HG03064 (cell line): ENCODE measurements around the gene DICER1.

Source experiments
- ATAC-seq: cut with Tn5 transposase; IDR thresholded peaks from one replicate; pipeline ENCODE4 v1.9.1; 2021; ENCODE audit warnings: low read depth; ENCODE audit not compliant: unreplicated experiment

Gene DICER1

DNA sequence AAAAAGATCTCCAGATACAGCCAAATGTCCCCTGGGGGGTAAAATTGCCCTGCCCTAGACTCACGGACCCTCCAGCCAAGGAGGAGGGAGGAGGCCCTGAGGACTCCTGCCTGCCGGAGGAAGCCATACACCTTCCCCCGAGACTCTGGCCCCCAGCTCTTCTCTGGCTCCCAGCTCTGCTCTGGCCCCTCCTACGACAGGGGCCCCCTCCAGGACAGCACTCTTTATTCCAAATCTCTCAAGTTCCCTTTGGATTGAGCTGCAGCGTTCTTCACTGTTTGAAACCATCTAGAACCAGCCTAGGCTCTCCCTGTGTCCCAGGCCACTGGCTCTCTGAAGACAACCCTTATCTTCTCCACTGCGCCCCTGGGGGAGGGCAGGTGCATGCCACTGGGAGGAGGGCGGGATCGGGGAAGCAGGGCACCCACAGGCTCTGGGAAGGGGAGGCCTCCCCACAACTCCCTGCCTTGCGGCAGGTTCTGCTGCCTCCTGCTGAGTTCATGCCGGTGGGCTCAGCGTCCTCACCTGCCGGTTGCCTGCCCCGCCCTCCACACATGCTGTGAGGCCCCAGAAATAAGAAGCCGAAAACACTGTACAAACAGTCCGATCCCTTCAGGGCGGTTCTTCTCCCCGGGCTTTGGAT lies 112.7 kb downstream of the DICER1 start:
- ATAC-seq, result no peak

GRCh38 chr14:95043732-95044462 lies 113.4 kb downstream of the DICER1 start:
- ATAC-seq, result no peak

- ATAC-seq, result no peak
Observed at GRCh38 chr14:95043314-95043713, 114.0 kb downstream of the DICER1 start.

- ATAC-seq, result no peak
Observed at GRCh38 chr14:95041477-95042020, 115.8 kb downstream of the DICER1 start.

DNA sequence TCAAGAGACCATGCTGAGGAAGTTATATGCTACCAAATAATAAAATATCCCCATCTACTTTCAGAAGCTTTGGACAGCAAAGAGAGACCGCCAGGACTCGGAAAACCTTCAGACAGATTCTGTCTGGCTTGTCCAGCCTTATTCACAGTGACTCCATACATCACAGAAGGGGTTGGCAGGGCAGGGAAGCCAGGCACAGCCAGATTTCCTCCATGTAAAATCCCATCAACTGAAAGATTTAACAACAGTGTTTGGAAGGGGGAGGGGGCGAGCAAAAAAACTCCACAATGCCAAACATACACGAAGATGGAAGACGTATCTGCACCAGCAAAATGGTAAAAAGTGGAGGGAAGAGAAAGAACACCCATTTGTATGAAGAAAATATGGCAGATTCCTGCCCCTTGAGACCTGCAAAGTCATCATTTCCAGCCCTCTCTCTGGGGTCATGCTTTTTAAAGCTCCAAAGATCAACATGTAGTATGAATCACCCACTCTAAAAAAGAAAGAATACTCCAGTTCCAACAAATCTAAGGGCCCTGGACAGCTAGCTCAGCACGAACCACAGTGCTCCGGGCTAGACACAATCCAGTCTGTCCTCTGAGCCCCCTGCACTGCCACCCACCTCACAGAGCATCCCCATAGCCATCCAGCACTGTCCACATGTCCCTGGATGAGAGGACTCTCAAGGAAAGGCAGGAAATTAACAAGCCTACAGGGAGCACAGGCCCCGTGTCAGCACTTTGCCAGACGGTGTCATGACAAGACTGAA lies 116.4 kb downstream of the DICER1 start:
- ATAC-seq, result no peak

DNA sequence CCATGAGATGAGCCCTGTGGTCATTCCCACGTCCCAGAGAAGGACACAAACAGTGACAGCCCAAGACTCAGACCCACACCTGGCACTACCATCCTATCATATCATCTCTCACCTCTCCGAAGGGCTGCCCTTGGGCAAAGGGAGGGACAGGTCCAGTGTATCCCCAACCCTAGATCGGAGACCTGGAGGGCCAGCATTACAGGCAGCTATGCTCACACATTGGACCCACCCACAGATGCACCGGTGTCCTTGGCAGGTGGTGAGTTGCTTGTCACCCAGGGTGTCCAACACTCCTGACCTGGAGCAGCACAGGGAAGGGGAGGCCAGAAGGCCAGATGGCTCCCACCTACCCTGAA lies 117.4 kb downstream of the DICER1 start:
- no peak for ATAC-seq

- no peak for ATAC-seq
Observed at GRCh38 chr14:95039259-95039992, 117.9 kb downstream of the DICER1 start.

- no peak for ATAC-seq
Observed at GRCh38 chr14:95038521-95039250, 118.6 kb downstream of the DICER1 start.

- ATAC-seq, result no peak
Observed at GRCh38 chr14:95037273-95037672, 120.1 kb downstream of the DICER1 start.
